OCI-LY3 (cell line): Measurements from ENCODE around the gene PDLIM3.

Experiments used
- EZH2phosphoT487 ChIP-seq: fragments of 200-600 bp; shearing (Covaris generic); IDR thresholded peaks from 2 replicates; pipeline ENCODE4 v1.6.1; 2018; ENCODE audit warnings: antibody characterized with exemption, mixed run types, low read depth
- TF ChIP-seq, protein P1 (sequence below): fragments of 200-600, 300-600 bp; sonication (generic); IDR thresholded peaks from 2 replicates; pipeline ENCODE4 v1.5.1; 2014; ENCODE audit warnings: antibody characterized with exemption, low read length, low read depth

DNA sequence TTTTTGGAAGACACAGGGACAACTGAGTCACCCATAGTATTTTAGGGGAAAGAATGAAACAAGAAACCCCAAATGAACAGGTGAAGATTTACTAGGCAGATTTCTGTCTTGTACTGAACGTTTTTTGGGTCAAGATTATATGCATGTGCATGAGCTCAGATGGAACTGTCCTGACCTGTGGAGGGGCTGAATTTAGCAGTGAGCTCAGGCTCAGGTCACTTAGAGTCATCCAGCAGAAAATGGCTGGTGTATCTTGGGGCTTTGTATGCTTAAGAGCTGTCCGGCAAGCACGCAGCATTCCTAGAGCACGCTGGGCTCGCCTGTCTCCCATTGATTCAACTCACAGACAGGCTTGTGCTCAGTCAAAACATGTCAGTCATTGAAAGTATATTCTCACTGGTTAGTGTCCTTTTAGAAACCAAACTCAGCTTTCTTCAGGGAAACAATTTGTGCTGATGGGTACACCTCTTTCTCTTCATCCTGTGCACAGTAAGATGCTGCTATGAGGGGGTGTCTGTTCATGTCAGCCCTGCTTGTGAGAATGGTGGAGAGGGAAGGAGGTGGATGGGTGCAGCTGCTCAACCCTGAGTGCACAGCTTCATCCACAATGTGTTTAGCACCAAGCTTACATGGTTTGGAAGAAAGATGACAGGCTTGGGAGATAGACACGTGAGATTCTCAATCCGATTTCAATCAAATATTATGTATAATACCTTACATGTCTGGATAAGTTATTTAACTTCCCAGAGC, 47.5 kb upstream of the PDLIM3 start:
- TF ChIP-seq, protein P1, sequence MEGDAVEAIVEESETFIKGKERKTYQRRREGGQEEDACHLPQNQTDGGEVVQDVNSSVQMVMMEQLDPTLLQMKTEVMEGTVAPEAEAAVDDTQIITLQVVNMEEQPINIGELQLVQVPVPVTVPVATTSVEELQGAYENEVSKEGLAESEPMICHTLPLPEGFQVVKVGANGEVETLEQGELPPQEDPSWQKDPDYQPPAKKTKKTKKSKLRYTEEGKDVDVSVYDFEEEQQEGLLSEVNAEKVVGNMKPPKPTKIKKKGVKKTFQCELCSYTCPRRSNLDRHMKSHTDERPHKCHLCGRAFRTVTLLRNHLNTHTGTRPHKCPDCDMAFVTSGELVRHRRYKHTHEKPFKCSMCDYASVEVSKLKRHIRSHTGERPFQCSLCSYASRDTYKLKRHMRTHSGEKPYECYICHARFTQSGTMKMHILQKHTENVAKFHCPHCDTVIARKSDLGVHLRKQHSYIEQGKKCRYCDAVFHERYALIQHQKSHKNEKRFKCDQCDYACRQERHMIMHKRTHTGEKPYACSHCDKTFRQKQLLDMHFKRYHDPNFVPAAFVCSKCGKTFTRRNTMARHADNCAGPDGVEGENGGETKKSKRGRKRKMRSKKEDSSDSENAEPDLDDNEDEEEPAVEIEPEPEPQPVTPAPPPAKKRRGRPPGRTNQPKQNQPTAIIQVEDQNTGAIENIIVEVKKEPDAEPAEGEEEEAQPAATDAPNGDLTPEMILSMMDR = no peak
- TF ChIP-seq EZH2phosphoT487 = no peak
